GM12878 (cell line): ENCODE data around the gene MCM5. TPM values are rescaled to one million over a fixed set of nuclear protein-coding genes. Genes with fewer than 3 reads are reported as not detected.

Source experiments
- ATAC-seq: fragments of 200-7000 bp; cut with Tn5 transposase; 3 replicates; pipeline ENCODE4 v1.9.1; 2020; ENCODE audit warnings: mild to moderate bottlenecking, moderate library complexity
- BruUV-seq: library from RNA; stranded (reverse); fragments of 400-500 nt; replicated peaks from 2 replicates; lab custom pipeline; 2021; lab: Mats Ljungman, UMichigan
- CTCF ChIA-PET: fragments of 300-600 bp; sonication (Branson Sonifier 250); formaldehyde crosslinking; extraction: SDS; loops from one replicate; lab custom pipeline; 2021; ENCODE audit warnings: inconsistent platforms; lab: Yijun Ruan, JAX
- POLR2A ChIA-PET: fragments of 350-600 bp; formaldehyde crosslinking; extraction: SDS; loops from one replicate; lab custom pipeline; 2021; ENCODE audit warnings: inconsistent platforms; lab: Charles Lee
- RAD21 ChIA-PET: fragments of 300-600 bp; sonication (Branson Sonifier 250); formaldehyde crosslinking; loops from one replicate; lab custom pipeline; 2023; ENCODE audit warnings: antibody characterized with exemption; ENCODE audit not compliant: unreplicated experiment; lab: Charles Lee
- SMC1A ChIA-PET: fragments of 300-600 bp; sonication (Branson Sonifier 250); formaldehyde crosslinking; loops from one replicate; lab custom pipeline; 2023; ENCODE audit not compliant: unreplicated experiment, uncharacterized antibody; lab: Charles Lee
- DNase-seq: peaks from one replicate; pipeline ENCODE4 v3.0.0-alpha.2; 2011; ENCODE audit warnings: low read depth, low spot score
- FAIRE-seq: peaks from 3 replicates; lab custom pipeline; 2011; peaks lifted over from hg19 to GRCh38; lab: Jason Lieb, UNC
- H2AFZ ChIP-seq: 2 replicates; pipeline ENCODE4 v1.6.0; 2011; ENCODE audit warnings: low read depth, low read length, control low read depth; ENCODE audit not compliant: control insufficient read depth
- H3K27ac ChIP-seq: 2 replicates; pipeline ENCODE4 v1.5.1; 2011; ENCODE audit warnings: control low read depth; ENCODE audit not compliant: control insufficient read depth, insufficient read depth
- H3K27me3 ChIP-seq, 2 experiments: replicated peaks in 1 of 2; 2 replicates each; pipeline versions ENCODE4 v1.6.0 to v1.6.1; 2011; ENCODE audit warnings: low read length in 1 of 2; ENCODE audit not compliant: control insufficient read depth in 2 of 2, insufficient read depth in 2 of 2
- H3K36me3 ChIP-seq, 2 experiments: 2 replicates each; pipeline ENCODE4 v1.5.1; 2011; ENCODE audit warnings: low read length in 1 of 2; ENCODE audit not compliant: control insufficient read depth in 2 of 2, insufficient read depth in 2 of 2
- H3K4me1 ChIP-seq: 2 replicates; pipeline ENCODE4 v1.6.1; 2011; ENCODE audit warnings: mild to moderate bottlenecking, low read length, moderate library complexity, mixed read lengths; ENCODE audit not compliant: control insufficient read depth, insufficient read depth
- H3K4me2 ChIP-seq: 2 replicates; pipeline ENCODE4 v1.6.0; 2011; ENCODE audit warnings: control low read depth; ENCODE audit not compliant: control insufficient read depth, insufficient read depth
- H3K4me3 ChIP-seq: fragments of 200-600 bp; sonication (generic); 2 replicates; pipeline ENCODE4 v1.5.1; 2016
- H3K79me2 ChIP-seq: 2 replicates; pipeline ENCODE4 v1.6.0; 2011; ENCODE audit warnings: low read length; ENCODE audit not compliant: control insufficient read depth, insufficient read depth
- H3K9ac ChIP-seq: 2 replicates; pipeline ENCODE4 v1.8.0; 2011; ENCODE audit warnings: low read length, control low read depth, mixed read lengths; ENCODE audit not compliant: control insufficient read depth, insufficient read depth
- H3K9me3 ChIP-seq: replicated peaks from 3 replicates; pipeline ENCODE4 v1.5.1; 2011; ENCODE audit warnings: mild to moderate bottlenecking, low read length; ENCODE audit not compliant: control insufficient read depth, insufficient read depth
- H4K20me1 ChIP-seq: 2 replicates; pipeline ENCODE4 v1.6.0; 2011; ENCODE audit not compliant: control insufficient read depth, insufficient read depth
- CHD1 ChIP-seq: IDR thresholded peaks from 2 replicates; pipeline ENCODE4 v1.6.1; 2012; ENCODE audit warnings: low read depth, low read length, improper control_type of control experiment
- EED ChIP-seq: sonication (generic); IDR thresholded peaks from 2 replicates; pipeline ENCODE4 v1.6.1; 2016; ENCODE audit warnings: antibody characterized with exemption, low read depth
- HCFC1 ChIP-seq: fragments of 150-350 bp; IDR thresholded peaks from 2 replicates; pipeline ENCODE4 v1.6.1; 2014; ENCODE audit warnings: low read length
- HDAC6 ChIP-seq: fragments of 200-600 bp; sonication (generic); IDR thresholded peaks from one replicate; pipeline ENCODE4 v1.8.0; 2017; ENCODE audit warnings: antibody characterized with exemption; ENCODE audit not compliant: unreplicated experiment
- KDM1A ChIP-seq: fragments of 200-600 bp; sonication (generic); IDR thresholded peaks from 2 replicates; pipeline ENCODE4 v1.6.1; 2016; ENCODE audit warnings: borderline replicate concordance
- NFXL1 ChIP-seq: fragments of 450-650 bp; IDR thresholded peaks from 2 replicates; pipeline ENCODE4 v1.6.1; 2017; ENCODE audit warnings: antibody characterized with exemption, mild to moderate bottlenecking, borderline replicate concordance
- POLR2AphosphoS2 ChIP-seq: IDR thresholded peaks from 2 replicates; pipeline ENCODE4 v1.6.1; 2011; ENCODE audit warnings: low read depth, mild to moderate bottlenecking, low read length, improper control_type of control experiment, moderate library complexity
- RAD21 ChIP-seq: IDR thresholded peaks from 2 replicates; pipeline ENCODE4 v1.6.1; 2011; ENCODE audit warnings: mild to moderate bottlenecking, low read depth, low read length, moderate library complexity; ENCODE audit not compliant: insufficient read depth
- RELA ChIP-seq: fragments of 450-650 bp; IDR thresholded peaks from 2 replicates; pipeline ENCODE4 v1.8.0; 2014; ENCODE audit warnings: borderline replicate concordance; ENCODE audit not compliant: partially characterized antibody
- SMARCA5 ChIP-seq: fragments of 450-650 bp; IDR thresholded peaks from 2 replicates; pipeline ENCODE4 v1.6.1; 2017; ENCODE audit warnings: mild to moderate bottlenecking
- SP1 ChIP-seq: IDR thresholded peaks from one replicate; pipeline ENCODE4 v1.6.1; 2011; ENCODE audit warnings: low read depth, low read length
- ZNF217 ChIP-seq: fragments of 450-650 bp; IDR thresholded peaks from 2 replicates; pipeline ENCODE4 v1.6.1; 2017; ENCODE audit warnings: antibody characterized with exemption, mild to moderate bottlenecking
- WGBS: methylation state at CpG from one replicate; pipeline ENCODE4 v1.1.6; 2016; ENCODE audit warnings: low lambda C conversion rate; ENCODE audit not compliant: insufficient replicate concordance, insufficient coverage; ENCODE audit errors: missing lambda C conversion rate; 5-methylcytosine and 5-hydroxymethylcytosine counted together
- in situ Hi-C: fragments of 300-500 bp; cut with MboI; formaldehyde crosslinking; loops from 9 replicates; pipeline ENCODE4 v1.14.3; 2018; ENCODE audit warnings: mixed read lengths
- intact Hi-C: fragments of 100-400 bp; cut with micrococcal nuclease; formaldehyde crosslinking; loops from one replicate; pipeline ENCODE4 v1.14.2; 2022; ENCODE audit not compliant: unreplicated experiment
- polyA plus RNA-seq, 11 experiments: library from polyadenylated mRNA; depleted of rRNA in 4 of 11; unstranded in 6 of 11; stranded (reverse) in 5 of 11; fragments of >200 nt; fragmentation: Nextera tagmentation in 4 of 11; fragmentation: Illumina TruSeq in 1 of 11; extraction: Ambion mirVana in 4 of 11; extraction: Trizol in 1 of 11; gene quantifications; 1 replicate in 1 of 11; 2 replicates in 10 of 11; pipeline versions ENCODE4 v1.2.1 to v1.2.3, GENCODE V29; 2011 to 2016; ENCODE audit warnings: inconsistent platforms in 2 of 11, missing spikeins in 2 of 11, low read depth in 1 of 11
- total RNA-seq, 4 experiments: library from RNA; depleted of rRNA in 3 of 4; stranded (reverse); fragments of >200 nt in 3 of 4; fragmentation: Illumina TruSeq in 1 of 4; extraction: Trizol in 1 of 4; gene quantifications; 2 replicates each; pipeline versions ENCODE4 v1.2.1 to v1.2.3, GENCODE V29; 2013 to 2021
- TF ChIP-seq, protein P1 (sequence below): IDR thresholded peaks from 2 replicates; pipeline ENCODE4 v1.6.1; 2012; ENCODE audit warnings: low read depth, low read length, improper control_type of control experiment
- TF ChIP-seq, protein P2 (sequence below): fragments of 450-650 bp; IDR thresholded peaks from 2 replicates; pipeline ENCODE4 v1.6.1; 2017; ENCODE audit warnings: mild to moderate bottlenecking, moderate library complexity

MCM5 gene
- total and polyA plus RNA-seq, 10 of the 15 experiments (the other 5 are each of a cell fraction or from before 2014, with no cell fraction given) = 14.1 to 360 (median 164) TPM

GRCh38 chr22:35464399-35464798, 64.5 kb downstream of the MCM5 start:
- FAIRE-seq = no peak
- intact Hi-C loops (no loop called here), in situ Hi-C loops (no loop called here)
- Histone ChIP-seq H3K27me3 (no peaks in the 10 kb centered on the region), H4K20me1 (no peaks in the 10 kb centered on the region), H2AFZ (no peak overlapping the region), H3K79me2 (no peaks in the 10 kb centered on the region), H3K4me1 (no peaks in the 10 kb centered on the region), H3K4me3 (no peak overlapping the region), H3K27ac (no peak overlapping the region), H3K9ac (no peak overlapping the region), H3K4me2 (no peak overlapping the region), H3K9me3 (no peaks in the 10 kb centered on the region), H3K36me3 (no peaks in the 10 kb centered on the region)
- 0% methylated on average over 3 of the region's 3 CpGs for whole genome bisulfite sequencing
- ChIA-PET SMC1A (no interaction called here), POLR2A (interaction anchor here (0.5 kb wide), 1 partner anchor 777 kb away, joined by 6 read pairs; no protein-coding TSS in a partner anchor), RAD21 (no interaction called here), CTCF (interaction anchor here (1.0 kb wide), 1 partner anchor 113 kb away, joined by 3 read pairs; no protein-coding TSS in a partner anchor)
- BruUV-seq = no TSS peak
- TF ChIP-seq RELA (no peak), RAD21 (no peak), HCFC1 (no peak), POLR2AphosphoS2 (no peak), HDAC6 (no peak), CHD1 (no peak), SP1 (no peak), EED (no peak), NFXL1 (no peak), ZNF217 (no peak), SMARCA5 (no peak), KDM1A (no peak)
- TF ChIP-seq, protein P1, sequence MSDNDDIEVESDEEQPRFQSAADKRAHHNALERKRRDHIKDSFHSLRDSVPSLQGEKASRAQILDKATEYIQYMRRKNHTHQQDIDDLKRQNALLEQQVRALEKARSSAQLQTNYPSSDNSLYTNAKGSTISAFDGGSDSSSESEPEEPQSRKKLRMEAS = no peak
- TF ChIP-seq, protein P2, sequence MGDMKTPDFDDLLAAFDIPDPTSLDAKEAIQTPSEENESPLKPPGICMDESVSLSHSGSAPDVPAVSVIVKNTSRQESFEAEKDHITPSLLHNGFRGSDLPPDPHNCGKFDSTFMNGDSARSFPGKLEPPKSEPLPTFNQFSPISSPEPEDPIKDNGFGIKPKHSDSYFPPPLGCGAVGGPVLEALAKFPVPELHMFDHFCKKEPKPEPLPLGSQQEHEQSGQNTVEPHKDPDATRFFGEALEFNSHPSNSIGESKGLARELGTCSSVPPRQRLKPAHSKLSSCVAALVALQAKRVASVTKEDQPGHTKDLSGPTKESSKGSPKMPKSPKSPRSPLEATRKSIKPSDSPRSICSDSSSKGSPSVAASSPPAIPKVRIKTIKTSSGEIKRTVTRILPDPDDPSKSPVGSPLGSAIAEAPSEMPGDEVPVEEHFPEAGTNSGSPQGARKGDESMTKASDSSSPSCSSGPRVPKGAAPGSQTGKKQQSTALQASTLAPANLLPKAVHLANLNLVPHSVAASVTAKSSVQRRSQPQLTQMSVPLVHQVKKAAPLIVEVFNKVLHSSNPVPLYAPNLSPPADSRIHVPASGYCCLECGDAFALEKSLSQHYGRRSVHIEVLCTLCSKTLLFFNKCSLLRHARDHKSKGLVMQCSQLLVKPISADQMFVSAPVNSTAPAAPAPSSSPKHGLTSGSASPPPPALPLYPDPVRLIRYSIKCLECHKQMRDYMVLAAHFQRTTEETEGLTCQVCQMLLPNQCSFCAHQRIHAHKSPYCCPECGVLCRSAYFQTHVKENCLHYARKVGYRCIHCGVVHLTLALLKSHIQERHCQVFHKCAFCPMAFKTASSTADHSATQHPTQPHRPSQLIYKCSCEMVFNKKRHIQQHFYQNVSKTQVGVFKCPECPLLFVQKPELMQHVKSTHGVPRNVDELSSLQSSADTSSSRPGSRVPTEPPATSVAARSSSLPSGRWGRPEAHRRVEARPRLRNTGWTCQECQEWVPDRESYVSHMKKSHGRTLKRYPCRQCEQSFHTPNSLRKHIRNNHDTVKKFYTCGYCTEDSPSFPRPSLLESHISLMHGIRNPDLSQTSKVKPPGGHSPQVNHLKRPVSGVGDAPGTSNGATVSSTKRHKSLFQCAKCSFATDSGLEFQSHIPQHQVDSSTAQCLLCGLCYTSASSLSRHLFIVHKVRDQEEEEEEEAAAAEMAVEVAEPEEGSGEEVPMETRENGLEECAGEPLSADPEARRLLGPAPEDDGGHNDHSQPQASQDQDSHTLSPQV = no peak
- ATAC-seq = no peak
- no peak for DNase-seq
